Kidney tubule cell (primary cell): ENCODE data around the gene FGA.
"Not testable (repeated sequence)": the region's sequence is repeated elsewhere in the genome, so short reads cannot be mapped to it uniquely, and the experiment has no call there.

Experiments used
- DNase-seq: peaks from one replicate; pipeline ENCODE4 v3.0.0-alpha.2; 2018; ENCODE audit warnings: low spot score

Gene FGA

GRCh38 chr4:154606728-154607723, 16.5 kb upstream of the FGA start:
- DNase-seq: no peak

DNA sequence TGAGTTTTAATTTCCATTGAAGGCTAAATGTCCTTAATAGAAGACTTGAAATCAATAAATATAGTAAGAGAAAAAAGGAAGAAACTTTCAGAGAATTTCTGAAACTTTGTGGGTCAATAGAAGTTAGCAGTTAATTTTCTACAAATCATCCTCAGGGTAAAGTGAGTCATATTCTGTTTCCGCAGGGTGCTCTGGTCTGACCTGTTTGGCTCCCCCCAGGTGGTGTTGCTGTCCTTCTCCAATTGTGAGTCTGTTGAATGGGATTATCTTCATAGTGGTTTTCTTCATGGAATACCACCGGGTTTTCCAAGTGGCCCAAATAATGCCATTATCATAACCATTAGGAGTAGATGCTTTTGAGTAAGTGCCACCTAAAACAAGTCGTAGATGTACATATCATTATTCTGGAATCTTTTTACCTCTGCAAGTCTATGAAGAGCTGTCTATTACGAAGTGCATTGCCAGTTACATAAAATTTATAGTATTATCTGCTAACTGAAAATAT, 14.2 kb upstream of the FGA start:
- DNase-seq: no peak

GRCh38 chr4:154603033-154603943, 12.7 kb upstream of the FGA start:
- DNase-seq: no peak

DNA sequence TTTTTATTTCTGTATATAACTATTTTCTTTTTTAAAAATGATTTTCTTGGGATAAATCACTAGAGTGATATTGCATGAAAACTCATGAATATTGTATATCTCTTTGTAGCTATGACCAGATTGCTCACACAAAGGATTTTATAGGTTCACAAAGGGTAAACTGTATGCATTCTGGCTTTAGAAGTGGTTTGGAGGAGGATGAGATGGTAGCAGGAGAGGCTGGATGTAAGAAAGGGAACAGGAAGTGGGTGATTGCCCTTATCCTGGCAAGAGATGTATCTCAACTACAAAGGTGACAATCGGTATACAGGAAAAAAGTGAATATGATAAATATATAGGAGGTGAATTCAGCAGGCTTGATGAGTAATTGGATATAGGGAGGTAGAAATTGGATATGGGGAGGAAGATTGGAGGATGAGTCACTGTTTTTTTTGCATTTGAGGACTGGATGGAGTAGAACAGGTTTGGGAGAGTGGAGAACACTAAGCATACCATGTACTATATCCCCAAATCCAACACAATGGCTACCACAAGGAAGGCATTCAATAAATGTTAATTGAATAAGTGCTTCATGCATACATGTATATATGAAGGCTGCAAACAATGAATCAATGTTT, 12.0 kb upstream of the FGA start:
- DNase-seq: no peak

DNA sequence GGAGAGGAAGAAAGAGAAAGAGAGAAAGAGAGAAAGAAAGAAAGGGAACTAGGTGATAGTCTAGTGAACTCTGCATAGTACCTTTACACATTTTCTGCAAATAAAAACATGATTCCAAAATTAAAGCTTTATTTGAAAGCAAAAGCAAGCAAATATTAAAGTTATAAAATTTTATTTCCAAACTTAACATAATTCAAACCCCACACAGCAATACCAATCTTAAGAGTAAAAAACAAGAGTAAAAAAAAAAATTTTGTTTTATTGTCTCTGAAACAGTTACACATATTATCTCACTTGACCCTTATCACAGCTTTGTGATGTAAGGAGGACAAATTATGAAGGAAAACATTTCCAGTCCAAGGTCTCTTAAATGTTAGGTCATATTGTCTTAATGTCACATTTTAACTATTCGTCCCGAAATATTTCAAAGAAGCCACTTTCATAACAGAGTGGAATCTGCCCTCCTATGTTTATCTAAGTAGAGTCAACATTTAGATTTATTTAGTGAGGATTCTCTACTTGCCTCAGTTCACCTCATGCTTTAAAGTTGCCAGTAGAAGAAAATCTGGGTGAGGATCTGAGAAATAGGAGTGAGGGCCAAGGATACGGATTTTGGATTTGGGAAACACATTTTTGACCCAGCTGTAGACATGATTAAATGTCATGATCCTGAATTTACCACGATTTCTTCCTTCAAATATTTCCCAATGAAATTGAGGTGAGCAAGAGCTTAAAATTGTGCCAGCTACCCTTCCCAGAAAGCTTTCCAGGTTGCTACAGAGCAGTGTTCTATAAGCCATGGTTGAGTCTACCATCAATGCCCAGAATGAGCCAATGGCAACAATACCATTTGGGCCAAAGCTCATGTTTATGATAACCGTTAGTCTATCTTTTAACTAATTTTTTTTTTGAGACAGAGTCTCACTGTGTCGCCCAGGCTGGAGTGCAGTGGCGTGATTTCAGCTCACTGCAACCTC, 7.5 kb upstream of the FGA start:
- DNase-seq: no peak

DNA sequence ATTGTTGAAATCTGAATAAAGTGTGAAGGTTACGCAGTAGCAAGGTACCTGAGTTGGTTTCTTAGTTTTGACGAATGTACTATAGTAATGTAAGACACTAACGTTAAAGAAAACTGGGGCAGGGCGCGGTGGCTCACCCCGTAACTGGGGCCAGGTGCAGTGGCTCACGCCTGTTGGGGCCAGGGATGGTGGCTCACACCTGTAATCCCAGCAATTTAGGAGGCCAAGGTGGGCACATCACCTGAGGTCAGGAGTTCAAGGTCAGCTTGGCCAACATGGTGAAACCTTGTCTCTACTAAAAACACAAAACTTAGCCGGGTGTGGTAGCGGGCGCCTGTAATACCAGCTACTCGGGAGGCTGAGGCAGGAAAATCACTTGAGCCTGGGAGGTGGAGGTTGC, 6.7 kb upstream of the FGA start:
- not testable (repeated sequence) for DNase-seq

- DNase-seq: no peak
These were observed 5.3 kb upstream of the FGA start for GRCh38 chr4:154595807-154596206.

- DNase-seq: not testable (repeated sequence)
These were observed 3.8 kb upstream of the FGA start for GRCh38 chr4:154594343-154594742.

DNA sequence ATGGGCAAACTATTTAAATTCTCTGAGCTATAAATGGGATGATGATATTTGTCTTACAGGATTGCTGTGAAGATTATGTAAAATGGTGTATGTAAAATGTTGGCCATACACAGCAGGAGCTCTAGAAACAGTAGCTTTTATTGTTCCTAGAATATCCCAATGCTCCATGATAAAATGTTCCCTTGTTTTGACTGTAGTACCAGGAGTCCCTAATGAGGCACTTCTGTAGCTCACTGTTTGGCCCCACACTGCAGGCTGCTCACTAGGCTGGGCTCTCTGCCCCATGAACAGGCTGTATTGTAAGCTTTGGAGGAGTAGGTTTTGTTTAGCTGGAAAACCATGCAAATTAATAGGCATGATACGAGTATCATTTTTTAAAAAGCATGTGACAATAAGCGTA, 3.3 kb upstream of the FGA start:
- no peak for DNase-seq

DNA sequence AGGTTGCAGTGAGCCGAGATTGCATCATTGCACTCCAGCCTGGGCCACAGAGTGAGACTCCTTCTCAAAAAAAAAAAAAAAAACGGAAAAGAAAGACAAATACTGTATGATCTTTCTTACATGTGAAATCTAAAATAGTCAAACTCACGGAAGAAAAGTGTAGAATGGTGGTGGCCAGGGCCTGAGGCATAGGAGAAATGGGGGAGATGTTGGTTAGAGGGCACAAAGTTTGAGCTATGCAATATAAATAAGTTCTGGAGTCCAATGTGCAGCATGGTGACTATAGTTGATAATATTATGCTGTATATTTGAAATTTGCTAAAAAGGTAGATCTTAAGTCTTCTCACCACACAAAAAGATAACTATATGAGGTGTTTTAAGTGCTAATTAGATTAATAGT, 1.3 kb upstream of the FGA start:
- DNase-seq: no peak

DNA sequence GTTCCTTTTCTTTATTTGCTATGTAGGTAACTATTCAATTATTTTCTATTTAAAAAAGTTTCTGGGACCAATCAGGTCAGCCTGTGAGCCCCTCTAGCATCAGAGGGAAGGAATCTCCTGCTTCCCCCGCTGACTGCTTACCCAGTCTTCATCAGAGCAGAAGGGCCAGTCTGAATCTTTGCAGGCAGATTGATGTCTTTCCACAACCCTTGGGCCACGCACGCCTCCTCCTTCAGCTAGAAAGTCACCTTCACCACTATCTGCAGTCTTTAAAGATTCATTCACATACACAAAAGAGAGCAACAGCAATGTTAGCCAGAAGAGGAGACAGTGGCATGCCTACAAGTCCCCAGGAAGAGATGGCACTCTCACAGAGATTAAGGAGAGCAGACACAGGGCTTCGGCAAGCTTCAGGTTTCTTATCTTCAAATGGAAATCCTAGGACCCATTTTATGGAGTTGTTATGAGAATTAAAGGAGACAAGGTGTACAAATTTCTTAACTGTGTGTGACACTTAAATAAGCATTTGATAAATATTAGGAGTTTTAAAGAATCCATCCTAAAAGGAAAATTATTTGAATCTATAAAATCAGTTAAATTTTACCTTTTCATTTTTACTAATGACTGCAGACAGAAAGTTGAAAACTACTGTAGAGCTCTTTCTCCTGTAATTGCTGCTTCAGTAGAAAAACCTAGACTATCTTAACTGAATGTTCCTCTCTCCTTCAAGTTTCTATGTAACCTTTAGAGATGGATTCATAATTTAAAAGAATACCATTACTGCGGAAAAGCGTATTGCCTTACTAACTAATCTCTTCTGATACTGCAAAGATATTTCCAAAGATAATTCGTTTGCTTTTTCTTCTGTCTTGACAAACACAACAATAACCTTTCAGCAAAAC, 995 bp downstream of the FGA start:
- DNase-seq: no peak

DNA sequence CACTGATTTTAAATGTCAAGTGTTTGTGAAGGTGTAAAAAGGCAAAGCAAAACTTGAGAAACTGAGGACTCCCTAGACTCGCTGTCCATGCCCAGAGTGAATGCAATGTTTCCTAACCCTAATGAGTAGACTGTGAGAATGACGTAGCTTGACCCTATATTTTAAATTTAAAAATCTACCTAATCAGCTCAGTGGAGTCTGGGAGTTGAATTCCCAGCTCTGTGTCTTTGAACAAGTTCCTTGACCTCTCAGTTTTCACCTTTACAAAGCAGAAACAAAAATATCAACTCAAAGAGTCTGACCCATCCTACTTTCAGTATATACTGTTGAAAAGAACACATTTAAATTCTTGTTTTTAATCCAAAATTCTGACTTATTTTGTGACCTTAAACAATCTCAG, 2.3 kb downstream of the FGA start:
- DNase-seq: no peak

DNA sequence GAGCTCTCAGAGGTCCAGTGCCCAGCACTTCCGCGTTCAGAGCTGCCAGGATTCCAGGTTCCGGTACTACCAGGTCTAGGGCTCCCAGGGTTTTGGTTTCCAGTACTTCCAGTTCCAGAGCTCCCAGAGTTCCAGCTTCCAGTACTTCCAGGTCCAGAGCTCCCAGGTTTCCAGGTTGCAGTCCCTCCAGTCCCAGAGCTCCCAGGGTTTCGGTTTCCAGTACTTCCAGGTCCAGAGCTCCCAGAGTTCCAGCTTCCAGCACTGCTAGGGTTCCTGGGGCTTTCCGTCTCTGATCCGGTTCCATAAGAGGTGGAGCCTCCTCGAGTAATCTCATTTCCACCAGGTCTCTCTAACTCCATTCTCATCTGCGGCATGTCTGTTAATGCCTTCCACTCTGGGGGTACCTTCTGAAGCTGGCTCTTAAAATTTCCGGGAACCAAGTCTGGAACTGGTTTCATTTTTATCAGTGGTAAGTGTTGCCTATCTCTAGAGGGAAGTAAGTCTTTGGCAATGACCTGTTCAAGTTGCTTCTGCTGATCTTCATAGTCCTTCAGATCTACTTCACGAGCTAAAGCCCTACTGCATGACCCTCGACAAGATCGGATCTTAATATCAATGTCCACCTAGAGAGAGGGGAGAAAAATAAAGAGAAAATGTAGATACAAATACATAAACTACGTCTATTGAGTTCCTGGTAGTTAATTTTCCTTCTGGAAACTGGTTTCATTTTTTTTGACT, 4.1 kb downstream of the FGA start:
- DNase-seq: no peak

GRCh38 chr4:154585369-154586018, 5.0 kb downstream of the FGA start:
- DNase-seq: no peak

- no peak for DNase-seq
These were observed 6.3 kb downstream of the FGA start for GRCh38 chr4:154584259-154584658.

- DNase-seq: no peak
These were observed 6.9 kb downstream of the FGA start for GRCh38 chr4:154583677-154584076.

DNA sequence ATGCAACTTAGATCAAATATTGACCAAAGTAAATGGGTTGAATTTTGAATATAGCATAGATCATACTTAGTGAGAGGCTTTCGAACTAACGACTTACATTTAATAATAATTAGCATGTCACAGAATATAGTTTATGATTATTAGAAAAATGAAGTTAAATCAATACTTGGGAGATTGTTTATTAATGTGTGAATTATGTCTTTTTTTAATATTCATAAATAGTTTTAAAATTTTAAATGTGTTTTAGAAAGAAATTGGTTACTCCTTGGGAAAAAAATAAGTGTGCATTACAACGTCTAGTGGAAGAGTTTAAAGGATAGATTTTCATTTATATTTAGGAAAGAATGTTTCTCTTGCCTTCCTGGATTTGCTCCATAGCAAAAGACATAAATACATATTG, 7.3 kb downstream of the FGA start:
- no peak for DNase-seq

DNA sequence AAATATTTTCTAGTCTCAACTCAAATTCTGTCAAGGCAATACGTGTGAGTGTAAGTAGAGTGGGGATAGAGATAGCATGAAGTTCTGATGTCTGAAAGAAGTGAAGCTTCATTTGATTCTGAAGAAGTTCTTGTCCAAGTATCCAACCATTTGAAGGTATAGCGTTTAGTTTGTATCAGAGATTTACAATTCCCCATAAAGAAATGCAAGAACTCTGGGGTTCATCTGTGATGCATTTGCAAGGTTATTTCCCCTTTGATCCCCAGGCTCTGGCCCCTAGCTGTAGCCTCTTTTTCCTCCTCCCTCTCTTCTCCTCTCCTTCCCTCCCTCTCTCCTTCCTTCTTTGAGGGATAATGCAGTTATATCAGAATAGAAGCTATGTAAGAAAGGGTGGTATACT, 7.8 kb downstream of the FGA start:
- DNase-seq: no peak

DNA sequence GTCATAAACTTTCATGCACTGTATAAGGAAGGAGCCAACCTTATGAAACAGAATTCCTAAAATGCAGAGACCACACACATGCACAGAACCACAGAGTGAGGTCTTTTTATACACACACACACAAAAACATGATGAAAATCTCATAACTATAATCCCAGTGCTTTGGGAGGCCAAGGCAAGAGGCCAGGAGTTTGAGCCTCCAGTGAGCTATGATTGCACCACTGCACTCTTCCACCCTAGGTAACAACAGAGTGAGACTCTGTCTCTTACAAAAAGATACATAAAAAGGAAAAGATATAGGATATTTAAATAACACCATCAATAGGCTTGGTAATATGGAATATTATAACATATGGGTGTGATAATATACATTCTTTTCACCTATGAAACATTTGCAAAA, 10.6 kb downstream of the FGA start:
- no peak for DNase-seq
